C1 segment of cervical spinal cord (tissue), 14 donors: Measurements from ENCODE around the gene IQSEC3.
"Not testable (repeated sequence)": the region's sequence is repeated elsewhere in the genome, so short reads cannot be mapped to it uniquely, and the experiment has no call there.

ENCODE experiments used
- DNase-seq, 14 donors: peaks; one replicate each; lab custom pipeline; 2025; lab: John Stamatoyannopoulos, UW

The IQSEC3 gene

DNA sequence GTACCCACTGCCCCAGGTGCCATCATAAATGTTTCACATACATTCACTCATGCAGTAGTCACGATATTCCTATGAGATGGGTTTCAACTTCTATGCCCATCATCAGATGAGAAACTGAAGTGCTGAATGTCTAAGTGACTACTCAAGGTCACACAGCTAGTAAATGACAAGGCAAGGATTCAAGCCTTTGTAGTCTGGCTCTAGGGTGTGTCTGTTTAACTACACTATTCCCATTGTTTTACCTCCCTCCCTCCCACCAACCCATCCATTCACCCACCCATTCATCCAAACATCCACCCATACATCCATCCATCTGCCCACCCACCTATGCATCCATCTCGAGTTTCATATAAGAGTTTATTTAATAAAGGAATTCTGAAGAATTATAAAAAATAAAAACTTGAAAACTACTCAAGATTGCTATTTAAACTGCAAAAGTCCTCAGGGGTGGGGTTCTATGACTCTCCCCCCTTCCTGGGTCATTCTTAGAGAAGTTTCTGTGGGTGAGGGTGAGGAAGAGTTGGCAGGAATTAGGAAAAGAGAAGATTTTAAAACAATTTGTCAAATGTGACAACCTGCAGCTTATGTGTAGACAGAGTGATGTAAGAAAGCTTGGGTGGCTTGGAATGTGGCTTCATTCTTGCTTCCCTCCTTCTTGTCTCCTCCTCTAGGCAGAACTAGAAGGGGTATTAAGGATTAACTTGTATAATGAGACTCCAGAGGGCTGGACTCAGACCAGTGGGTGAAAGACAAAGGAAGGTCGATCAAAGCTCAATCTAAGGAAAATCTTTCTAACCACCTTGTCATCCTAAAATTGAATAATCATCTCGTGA, 13.4 kb upstream of the IQSEC3 start:
- not testable (repeated sequence) for DNase-seq

DNA sequence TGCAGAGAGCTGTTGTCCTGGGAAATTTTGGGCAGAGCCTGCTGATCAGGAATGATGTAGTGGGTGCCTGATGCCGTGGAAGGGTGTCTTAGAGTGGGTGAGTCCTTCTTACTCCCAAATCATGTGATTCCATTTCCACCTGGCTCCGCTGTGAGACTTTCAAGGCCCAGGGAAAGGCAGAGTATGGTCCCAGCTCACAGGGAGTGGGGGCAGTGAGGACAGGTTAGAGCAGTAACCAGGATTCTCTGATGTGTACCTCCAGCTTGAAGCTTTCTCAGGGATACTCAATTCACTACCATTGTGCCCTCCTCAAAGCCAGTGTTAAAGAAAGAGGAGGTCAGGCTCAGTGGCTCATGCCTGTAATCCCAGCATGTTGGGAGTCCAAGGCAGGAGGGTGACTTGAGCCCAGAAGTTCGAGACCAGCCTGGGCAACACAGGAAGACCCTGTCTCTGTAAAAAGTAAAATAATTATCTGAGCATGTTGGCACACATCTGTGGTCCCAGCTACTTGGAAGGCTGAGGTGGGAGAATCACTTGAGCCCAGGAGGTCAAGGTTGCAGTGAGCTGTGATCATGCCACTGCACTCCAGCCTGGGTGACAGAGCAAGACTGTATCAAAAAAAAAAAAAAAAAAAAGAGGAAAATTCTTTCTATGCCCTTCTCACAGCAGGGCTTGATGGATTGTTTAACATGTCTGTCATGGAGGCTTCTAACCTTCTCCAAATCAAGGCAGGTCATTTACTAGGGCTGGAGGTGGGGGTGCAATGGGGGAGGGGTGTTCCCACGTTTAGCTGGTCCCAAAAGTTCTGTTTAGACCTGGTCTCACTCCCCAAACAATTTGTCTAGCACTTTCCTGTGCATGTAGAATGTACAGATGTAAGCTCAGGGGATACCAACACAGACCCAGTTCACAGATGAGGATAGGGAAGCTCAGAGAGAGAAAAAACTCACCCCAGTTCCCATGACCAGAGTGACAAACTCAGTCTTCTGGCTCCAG, 12.5 kb upstream of the IQSEC3 start:
- no peak for DNase-seq

- DNase-seq: no peak
These were observed 11.6 kb upstream of the IQSEC3 start for GRCh38 chr12:54750-55535.

DNA sequence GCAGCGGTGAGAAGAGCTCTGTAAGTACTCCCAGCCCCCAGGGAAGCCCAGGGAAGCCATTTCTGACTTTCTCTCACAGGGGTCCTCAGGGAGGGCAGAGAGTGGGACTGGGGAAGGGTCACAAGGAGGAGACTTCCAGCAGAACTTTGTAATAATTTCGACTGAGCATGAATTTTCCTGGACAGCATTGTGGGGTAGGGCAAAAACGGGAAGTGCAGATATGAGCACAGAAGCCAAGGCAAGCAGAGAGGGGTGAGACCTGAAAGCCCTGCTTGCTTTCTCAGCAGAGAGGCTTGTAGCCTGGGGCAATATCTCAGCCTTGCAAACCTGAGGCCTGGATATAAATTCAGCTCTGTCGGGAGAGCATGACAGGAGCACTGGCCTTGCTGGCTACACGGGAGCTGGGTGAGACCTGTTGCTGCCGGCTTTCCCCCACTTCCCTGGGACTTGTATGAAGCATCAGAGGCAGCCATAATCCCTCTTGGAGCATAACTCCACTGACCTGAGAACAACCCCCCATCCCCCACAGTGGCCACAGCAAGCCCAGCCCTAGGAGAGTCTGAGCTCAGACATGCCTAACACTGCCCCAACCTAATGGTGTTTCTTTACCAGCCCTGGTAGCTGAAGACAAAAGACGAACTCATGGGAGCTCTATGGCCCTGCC, 9.8 kb upstream of the IQSEC3 start:
- DNase-seq: no peak

DNA sequence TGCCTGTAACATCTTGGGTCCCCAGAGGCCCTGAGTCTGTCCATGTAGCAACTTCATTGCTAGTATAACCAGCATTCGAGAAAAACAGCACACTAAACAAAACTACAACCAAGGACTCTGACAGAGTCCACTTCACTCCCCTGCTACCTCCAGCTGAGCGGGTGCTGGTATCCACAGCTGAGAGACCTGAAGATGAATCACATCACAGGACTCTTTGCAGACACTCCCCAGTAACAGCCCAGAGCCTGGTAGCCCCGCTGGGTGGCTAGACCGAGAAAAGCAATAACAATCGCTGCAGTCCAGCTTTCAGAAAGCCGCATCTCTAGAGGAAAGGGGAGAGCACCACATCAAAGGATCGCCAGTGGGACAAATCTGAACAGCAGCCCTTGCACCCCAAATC, 9.0 kb upstream of the IQSEC3 start:
- DNase-seq: no peak

DNA sequence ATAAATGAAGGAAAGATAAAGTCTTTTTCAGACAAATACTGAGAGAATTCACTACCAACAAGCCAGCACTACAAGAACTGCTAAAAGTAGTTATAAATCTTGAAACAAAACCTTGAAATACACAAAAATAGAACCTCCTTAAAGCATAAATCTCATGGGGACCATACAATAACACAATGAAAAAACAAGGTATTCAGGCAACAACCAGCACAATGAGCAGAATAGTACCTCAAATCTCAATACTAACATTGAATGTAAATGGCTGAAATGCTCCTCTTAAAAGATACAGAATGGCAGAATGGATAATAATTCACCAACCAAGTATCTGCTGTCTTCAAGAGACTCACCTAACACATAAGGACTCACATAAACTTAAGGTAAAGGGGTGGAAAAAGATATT, 7.7 kb upstream of the IQSEC3 start:
- DNase-seq: no peak

DNA sequence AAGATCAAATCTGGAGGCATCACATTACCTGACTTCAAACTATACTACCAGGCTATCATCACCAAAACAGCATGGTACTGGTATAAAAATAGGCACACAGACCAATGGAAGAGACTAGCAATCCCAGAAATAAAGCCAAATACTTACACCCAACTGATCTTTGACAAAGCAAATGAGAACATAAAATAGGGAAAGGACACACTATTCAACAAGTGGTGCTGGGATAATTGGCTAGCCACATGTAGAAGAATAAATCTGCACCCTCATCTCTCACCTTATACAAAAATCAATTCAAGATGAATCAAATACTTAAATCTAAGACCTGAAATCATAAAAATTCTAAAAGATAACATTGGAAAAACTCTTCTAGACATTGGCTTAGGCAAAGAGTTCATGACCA, 4.7 kb upstream of the IQSEC3 start:
- DNase-seq: not testable (repeated sequence)

- DNase-seq: not testable (repeated sequence)
These were observed 990 bp upstream of the IQSEC3 start for GRCh38 chr12:65491-66063.

GRCh38 chr12:66782-67504, 376 bp downstream of the IQSEC3 start:
- DNase-seq: not testable (repeated sequence)

DNA sequence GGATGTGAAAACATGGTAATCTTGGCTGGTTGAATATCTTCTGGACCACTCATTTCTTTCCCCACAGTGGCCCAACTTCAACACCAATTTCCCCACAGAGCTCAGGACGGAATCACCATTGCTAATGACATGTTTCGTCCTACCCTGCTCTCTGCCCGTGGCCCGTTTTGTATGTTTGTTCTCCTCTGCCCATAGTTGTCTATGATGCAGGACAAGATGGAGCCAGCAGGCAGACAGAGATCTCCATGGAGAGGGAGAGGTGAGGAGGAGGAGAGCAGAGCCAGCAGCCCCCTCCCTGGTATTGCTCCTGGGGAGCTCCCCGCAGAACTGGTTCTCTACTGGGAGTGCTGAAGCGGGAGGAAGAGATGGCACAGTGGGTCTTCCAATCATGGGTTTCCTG, 3.1 kb downstream of the IQSEC3 start:
- not testable (repeated sequence) for DNase-seq

GRCh38 chr12:70541-70940, 4.0 kb downstream of the IQSEC3 start:
- DNase-seq: not testable (repeated sequence)

DNA sequence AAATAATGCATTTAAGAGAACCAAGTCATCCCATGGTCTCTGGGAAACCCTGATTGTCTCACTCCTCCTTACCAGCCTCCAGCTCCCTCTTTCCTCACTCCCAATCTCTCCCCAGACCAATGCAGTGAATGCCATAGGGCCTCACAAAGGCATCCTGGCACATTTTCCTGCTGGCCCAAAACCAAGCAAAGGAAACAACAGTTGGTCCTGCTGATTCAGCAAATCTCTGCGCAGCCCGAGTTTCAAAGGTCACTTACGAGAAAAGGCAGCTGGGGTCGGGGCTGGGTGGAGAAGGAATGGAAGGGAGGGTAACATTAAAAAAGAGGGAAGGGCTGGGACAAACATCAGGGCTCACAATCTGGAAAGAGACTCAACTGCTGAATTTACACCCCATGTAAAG, 5.5 kb downstream of the IQSEC3 start:
- not testable (repeated sequence) for DNase-seq

GRCh38 chr12:74420-75190, 8.0 kb downstream of the IQSEC3 start:
- not testable (repeated sequence) for DNase-seq

DNA sequence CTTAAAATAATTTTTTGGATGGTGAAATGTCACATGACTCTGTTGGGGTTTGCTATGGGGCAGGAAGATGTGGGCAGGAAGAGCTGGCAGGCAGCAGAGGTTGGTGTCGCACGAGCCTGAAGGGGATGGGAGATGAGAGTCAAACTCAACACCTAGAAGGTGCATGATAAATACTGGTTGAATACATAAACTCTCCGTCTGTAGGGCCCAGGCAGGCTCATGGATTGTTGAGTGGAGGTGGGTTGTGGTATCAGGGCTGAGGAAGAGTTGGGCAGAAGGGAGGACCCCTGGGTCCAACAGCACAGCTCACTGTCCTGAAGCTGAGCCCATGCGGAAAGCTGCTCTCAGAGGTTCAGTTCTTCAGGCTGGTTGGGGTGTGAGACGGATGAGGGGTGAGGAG, 9.0 kb downstream of the IQSEC3 start:
- not testable (repeated sequence) for DNase-seq

GRCh38 chr12:76102-76501, 9.5 kb downstream of the IQSEC3 start:
- not testable (repeated sequence) for DNase-seq

DNA sequence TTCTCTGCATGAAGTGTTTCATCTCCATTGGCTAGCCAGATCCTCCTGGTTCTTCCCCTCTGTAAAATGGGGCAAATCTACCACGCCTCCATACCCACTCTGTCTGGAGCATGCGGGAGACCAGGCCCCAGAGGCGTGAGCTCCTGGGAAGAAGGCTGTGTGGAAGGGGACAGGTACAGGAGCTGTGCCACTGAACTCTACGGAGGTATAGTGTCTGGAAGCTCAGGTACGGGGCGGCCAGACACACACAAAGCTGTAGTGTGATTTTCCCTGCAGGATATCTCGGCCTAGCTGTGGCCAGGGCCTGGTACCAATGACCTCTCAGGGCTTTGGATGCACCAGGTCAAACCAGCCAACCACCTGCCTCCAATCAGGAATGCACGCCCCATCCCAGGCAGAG, 10.0 kb downstream of the IQSEC3 start:
- not testable (repeated sequence) for DNase-seq

GRCh38 chr12:77101-77719, 10.6 kb downstream of the IQSEC3 start:
- not testable (repeated sequence) for DNase-seq

DNA sequence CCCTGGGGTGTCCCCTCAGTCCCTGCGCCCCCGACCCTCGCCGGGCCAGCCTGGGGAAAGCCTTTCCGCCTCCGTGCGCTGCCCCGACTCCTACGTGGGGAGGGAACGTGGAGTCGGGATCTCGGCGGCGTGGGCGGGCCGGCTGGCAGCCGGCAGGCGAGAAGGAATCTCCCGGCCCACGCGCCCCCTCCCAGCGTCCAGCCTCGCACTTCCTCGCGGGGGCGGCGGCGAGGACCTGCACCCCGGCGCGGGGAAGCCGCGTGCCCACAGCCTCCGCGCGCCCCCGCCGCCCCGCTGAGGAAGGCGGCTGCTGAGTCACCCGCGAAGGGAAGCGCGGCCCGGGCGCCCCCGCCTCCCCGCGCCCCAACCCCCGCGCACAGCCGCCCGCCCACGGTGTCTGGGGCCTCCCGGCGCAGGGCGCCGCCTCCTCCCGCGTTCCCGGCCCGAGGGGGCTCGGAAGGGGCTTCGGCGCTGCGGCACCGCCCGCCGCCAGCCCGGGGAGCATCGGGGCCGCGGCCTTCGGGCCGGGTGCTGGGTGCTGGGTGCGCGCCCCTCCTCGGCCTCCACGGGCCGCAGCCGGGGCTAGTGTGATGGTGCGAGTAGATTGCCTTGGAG, 11.3 kb downstream of the IQSEC3 start:
- not testable (repeated sequence) for DNase-seq
